ES-I3 (cell line): ENCODE data around the gene HIKESHI.
A peak's percentile ranks its signal among the peaks of the same experiment; 100 is the strongest.

ENCODE experiments used
- H3K36me3 ChIP-seq: 2 replicates; pipeline ENCODE4 v1.6.1; 2013; ENCODE audit warnings: mild to moderate bottlenecking, low read length, control low read depth, moderate library complexity; ENCODE audit not compliant: insufficient read depth
- H3K4me1 ChIP-seq: 2 replicates; pipeline ENCODE4 v1.6.1; 2013; ENCODE audit warnings: mild to moderate bottlenecking, control low read depth, low read length; ENCODE audit not compliant: insufficient read depth
- H3K9ac ChIP-seq: 2 replicates; pipeline ENCODE4 v1.6.1; 2013; ENCODE audit warnings: low read depth, mild to moderate bottlenecking, low read length, moderate library complexity
- H3K9me3 ChIP-seq: 2 replicates; pipeline ENCODE4 v1.6.1; 2013; ENCODE audit warnings: mild to moderate bottlenecking, low read length, moderate library complexity; ENCODE audit not compliant: control insufficient read depth, insufficient read depth

HIKESHI gene, protein sequence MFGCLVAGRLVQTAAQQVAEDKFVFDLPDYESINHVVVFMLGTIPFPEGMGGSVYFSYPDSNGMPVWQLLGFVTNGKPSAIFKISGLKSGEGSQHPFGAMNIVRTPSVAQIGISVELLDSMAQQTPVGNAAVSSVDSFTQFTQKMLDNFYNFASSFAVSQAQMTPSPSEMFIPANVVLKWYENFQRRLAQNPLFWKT

DNA sequence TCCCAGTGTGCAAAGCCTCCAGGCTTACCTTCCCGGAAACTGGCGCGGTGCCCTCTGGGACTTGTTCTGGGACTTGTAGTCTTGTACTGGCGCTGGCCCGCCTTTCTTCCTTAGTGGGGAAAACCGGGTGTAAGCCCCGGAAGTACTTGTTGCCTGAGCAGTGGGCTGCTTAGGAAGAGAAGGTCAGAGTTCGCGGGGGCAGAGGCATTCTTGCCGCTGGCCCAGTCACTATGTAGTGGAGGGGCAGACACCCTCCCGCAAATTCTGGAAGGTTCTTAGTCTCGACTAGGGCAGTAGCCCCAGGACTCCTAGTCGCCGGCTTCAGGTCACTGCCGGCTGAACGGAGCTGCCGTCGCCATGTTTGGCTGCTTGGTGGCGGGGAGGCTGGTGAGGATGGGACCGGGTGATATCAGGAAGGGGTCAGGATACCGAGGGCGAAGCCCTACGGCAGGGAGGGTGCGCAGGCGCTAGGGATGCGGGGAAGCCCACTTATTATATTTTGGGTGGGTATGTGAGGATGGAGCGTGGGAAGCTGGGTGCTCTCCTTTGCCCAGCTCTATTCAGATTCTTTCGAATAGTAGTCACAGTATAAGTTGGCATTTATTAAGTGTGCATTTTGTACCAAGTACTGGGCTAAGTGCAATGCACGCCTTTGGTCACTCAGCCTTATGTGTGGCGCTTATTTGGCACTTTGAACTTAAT is at the start of gene HIKESHI:
HIKESHI (plus strand) TSS at position 149 of the 702 bp plus-strand sequence; CDS start at position 358, 209 bp downstream.
- H3K9ac ChIP-seq = peak within 1 kb of the TSS; percentile 95
- 0 out of 2 replicates have a peak, but pooled peaks cover 4% of the 10 kb centered on the region for H3K4me1 ChIP-seq
- no peaks in the 10 kb centered on the region for H3K36me3 ChIP-seq
- H3K9me3 ChIP-seq = no peaks in the 10 kb centered on the region

DNA sequence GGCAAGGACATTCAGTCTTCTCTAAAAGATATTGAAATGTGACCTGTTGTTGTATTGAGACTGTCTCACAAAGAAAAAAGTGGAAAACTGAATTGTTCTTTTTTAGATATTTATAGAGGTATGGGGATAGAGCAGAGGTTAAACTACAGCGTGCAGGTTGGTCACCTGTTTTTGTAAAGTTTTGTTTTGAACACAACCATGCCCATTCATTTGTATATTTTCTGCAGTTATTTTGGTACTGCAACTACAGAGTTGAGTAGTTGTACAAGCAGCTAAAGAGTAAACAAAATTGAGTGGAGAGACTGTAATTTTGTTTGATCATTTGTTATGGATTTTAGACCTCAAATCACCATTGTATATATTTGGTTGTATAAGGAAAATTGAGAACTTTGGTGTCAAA is 46.1 kb upstream of the HIKESHI start:
- H3K4me1 ChIP-seq = no peaks in the 10 kb centered on the region
- H3K9me3 ChIP-seq = no peaks in the 10 kb centered on the region
- no peaks in the 10 kb centered on the region for H3K36me3 ChIP-seq
- H3K9ac ChIP-seq = no peak overlapping the region

DNA sequence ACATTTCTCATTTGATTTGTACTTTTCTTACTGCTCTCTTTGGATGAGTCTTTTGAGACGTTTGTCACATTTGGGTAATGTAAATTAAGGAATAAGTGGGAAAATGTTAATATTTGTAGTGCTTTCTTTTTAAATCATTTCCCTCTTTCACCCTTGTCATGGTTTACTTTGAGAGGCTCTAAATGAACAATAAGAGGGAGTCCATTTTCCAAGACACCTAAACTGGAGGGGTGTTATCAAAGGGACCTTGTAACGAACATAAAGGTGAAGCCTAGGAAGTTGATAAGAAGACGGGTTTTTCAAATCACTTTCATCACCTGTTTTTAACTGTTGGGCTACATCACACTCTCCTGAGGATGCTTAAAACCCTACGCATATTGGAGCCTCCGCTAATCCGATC is 45.4 kb upstream of the HIKESHI start:
- no peaks in the 10 kb centered on the region for H3K9me3 ChIP-seq
- no peaks in the 10 kb centered on the region for H3K36me3 ChIP-seq
- no peaks in the 10 kb centered on the region for H3K4me1 ChIP-seq
- H3K9ac ChIP-seq = no peak overlapping the region

DNA sequence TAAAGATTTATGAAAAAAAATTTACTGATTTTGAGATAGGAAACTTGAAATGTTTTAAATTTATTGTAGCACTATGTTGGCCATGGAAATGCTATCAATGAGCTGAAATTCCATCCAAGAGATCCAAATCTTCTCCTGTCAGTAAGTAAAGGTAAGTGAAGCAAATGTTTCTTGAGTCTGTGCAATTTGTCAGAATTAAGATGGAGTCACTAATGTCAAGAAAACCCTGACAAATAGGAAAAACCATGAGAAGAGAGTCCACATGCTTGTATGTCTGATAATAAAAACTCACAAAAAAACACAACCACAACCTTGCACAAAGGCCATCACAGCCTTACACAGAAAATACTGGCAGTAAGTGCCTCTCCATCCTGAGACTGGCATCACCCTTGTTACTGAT is 44.6 kb upstream of the HIKESHI start:
- no peaks in the 10 kb centered on the region for H3K36me3 ChIP-seq

DNA sequence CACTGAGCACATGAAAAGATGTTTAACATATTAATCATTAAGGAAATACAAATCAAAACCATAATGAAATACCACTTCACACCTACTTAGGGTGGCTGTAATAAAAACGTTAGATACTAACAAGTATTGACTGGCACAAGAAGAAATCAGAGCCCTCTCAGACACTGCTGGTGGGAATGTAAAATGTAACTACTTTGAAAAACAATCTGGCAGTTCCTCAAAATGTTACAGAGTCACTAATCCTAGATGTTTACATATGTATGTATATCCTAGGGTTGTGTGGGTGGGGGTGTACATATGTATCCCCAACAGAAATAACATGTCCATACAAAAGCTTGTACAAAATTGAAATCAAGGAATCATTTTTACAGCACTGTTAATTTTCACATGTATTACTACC is 42.3 kb upstream of the HIKESHI start:
- Histone ChIP-seq H3K9ac (no peak overlapping the region), H3K36me3 (peaks cover 8% of the 10 kb centered on the region), H3K4me1 (no peaks in the 10 kb centered on the region), H3K9me3 (no peaks in the 10 kb centered on the region)

More for the DNA sequence above, 44.6 kb upstream of the HIKESHI start:
- no peaks in the 10 kb centered on the region for H3K9me3 ChIP-seq
- no peaks in the 10 kb centered on the region for H3K4me1 ChIP-seq
- no peak overlapping the region for H3K9ac ChIP-seq

DNA sequence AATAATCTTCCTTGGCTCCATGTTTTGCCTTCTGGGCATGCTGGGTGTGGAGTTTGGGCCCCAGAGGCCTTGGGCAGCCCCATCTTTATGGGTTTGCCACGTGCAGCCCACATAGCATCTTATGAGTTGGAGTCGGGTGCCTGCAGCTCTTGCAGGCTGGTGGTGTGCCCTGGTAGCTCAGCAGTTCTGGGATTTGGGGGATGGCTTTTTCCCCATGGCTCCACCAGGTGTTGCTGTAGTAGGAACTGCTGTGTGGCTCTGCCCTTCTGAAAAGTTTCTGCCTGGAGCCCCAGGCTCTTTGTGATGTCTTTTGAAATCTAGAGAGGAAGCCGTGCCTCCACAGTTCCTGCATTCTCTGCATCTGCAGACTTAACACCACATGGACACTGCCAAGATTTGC is 40.7 kb upstream of the HIKESHI start:
- no peaks in the 10 kb centered on the region for H3K4me1 ChIP-seq
- H3K9ac ChIP-seq = no peak overlapping the region
- peaks cover 8% of the 10 kb centered on the region for H3K36me3 ChIP-seq
- H3K9me3 ChIP-seq = no peaks in the 10 kb centered on the region

DNA sequence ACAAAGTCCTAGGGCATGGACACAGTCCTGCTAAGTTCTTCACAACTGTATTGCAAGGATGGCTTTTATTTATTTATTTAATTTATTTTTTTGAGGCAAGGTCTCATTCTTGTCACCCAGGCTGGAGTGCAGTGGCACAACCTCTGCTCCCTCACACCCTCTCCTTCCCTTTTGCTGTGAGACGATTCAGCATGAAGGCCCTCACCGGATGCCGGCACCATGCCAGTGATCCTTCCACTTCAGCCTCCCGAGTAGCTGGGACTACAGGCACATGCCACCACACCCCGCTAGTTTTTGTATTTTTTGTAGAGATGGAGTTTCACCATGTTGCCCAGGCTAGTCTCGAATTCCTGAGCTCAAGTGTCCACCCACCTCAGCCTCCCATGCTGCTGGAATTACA is 39.7 kb upstream of the HIKESHI start:
- H3K9ac ChIP-seq = no peak overlapping the region
- H3K9me3 ChIP-seq = no peaks in the 10 kb centered on the region
- peaks cover 8% of the 10 kb centered on the region for H3K36me3 ChIP-seq
- no peaks in the 10 kb centered on the region for H3K4me1 ChIP-seq

DNA sequence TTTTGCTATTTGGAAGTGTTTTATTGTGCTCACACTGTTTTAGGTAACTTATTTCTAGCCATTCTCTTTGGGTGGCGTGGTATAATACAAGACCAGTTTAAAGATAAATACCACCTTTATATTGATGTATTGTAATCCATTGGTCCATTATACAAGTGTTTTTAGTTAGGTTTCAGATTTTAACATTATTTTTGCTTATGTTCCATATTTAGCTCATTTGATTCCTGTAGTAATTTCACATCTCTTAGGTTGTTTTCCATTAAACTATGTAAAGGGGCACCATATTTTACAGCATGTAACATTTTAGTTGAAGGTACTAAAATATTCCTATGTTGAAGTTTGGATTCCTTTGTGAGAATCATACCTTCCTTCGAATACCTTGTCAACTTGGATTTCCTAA is 37.4 kb upstream of the HIKESHI start:
- Histone ChIP-seq H3K36me3 (peaks cover 8% of the 10 kb centered on the region), H3K4me1 (no peaks in the 10 kb centered on the region), H3K9ac (no peak overlapping the region), H3K9me3 (no peaks in the 10 kb centered on the region)

DNA sequence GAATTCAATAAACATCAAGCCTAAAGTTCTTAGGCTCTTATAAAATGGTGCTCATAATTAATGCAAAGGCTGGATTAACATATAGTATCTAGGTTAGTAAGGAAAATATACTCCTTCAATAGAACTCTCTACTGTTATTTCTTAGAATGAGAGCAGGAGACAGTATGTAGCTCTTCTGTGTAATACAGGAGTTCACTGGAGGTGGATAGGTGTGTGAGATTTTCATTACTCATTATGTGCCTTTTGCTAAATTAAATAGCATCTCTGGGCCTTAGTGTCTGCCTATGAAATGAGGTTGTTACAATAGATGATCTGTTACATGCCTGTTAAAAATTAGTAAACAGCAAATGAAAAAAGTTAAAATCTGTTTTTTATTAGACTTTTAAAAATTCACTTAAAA is 36.8 kb upstream of the HIKESHI start:
- Histone ChIP-seq H3K4me1 (no peaks in the 10 kb centered on the region), H3K9ac (no peak overlapping the region), H3K9me3 (no peaks in the 10 kb centered on the region), H3K36me3 (peaks cover 8% of the 10 kb centered on the region)

DNA sequence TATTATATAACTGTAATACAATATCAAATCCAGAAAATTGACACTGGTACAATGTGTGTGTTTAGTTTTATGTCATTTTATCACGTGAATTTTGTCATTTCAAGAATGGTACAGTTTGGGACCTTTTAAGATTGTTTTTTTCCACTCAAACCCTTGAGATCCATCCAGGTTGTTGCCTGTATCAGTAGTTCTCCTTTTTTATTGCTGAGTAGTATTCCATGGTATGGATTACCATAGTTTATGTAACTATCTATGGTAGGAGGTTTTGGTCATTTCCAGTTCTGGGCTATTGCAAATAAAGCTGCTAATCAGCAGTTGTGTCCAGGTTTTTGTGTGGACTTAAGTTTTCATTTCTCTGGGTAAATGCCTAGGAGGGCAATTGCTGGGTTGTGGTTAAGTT is 32.4 kb upstream of the HIKESHI start:
- Histone ChIP-seq H3K9ac (no peak overlapping the region), H3K36me3 (no peaks in the 10 kb centered on the region), H3K4me1 (no peaks in the 10 kb centered on the region; the same call in 1 of the 2 replicates)

DNA sequence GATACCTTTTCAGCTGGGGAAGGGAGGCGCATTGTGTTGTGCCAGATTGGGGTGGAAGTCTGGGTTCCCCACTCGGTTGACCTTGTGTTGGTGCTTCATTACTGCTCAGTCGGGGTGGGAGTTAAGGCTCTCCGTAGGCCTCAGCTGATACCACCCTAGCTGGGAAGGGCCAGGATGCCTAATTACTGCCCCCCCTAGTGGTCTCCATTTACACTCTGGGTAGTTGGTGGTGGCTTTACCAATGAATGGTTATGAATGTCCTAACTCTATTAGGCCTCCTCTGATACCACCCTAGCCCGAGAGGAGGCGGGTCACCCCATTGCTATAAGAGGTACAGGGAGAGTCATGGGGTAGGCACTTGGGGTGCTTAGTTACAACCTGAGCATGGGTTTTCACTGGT is 27.5 kb upstream of the HIKESHI start:
- H3K4me1 ChIP-seq = no peaks in the 10 kb centered on the region; the same call in 1 of the 2 replicates
- H3K36me3 ChIP-seq = no peaks in the 10 kb centered on the region
- H3K9me3 ChIP-seq = no peaks in the 10 kb centered on the region
- no peak overlapping the region for H3K9ac ChIP-seq

More for the DNA sequence above, 32.4 kb upstream of the HIKESHI start:
- H3K9me3 ChIP-seq = no peaks in the 10 kb centered on the region

DNA sequence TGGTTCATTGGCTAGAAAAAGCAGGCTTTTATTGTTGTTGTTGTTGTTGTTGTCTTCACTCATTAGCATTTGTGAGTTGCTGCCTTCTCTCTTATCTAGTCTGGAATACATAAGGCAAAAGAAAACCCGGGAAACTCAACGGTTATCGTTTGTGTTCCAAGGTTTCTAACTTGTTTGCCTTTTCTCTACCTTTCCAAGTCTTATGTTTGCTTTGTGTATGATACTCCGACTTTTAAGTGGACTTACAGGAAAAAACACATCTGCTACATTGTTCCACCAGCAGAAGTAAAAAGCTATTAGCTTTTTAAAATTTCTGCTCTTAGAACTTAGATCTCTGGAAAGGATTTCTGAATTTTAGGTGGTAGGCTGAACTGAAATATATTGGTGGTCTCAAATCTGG is 27.0 kb upstream of the HIKESHI start:
- Histone ChIP-seq H3K36me3 (no peaks in the 10 kb centered on the region), H3K9ac (no peak overlapping the region), H3K4me1 (no peaks in the 10 kb centered on the region; the same call in 1 of the 2 replicates), H3K9me3 (no peaks in the 10 kb centered on the region)

DNA sequence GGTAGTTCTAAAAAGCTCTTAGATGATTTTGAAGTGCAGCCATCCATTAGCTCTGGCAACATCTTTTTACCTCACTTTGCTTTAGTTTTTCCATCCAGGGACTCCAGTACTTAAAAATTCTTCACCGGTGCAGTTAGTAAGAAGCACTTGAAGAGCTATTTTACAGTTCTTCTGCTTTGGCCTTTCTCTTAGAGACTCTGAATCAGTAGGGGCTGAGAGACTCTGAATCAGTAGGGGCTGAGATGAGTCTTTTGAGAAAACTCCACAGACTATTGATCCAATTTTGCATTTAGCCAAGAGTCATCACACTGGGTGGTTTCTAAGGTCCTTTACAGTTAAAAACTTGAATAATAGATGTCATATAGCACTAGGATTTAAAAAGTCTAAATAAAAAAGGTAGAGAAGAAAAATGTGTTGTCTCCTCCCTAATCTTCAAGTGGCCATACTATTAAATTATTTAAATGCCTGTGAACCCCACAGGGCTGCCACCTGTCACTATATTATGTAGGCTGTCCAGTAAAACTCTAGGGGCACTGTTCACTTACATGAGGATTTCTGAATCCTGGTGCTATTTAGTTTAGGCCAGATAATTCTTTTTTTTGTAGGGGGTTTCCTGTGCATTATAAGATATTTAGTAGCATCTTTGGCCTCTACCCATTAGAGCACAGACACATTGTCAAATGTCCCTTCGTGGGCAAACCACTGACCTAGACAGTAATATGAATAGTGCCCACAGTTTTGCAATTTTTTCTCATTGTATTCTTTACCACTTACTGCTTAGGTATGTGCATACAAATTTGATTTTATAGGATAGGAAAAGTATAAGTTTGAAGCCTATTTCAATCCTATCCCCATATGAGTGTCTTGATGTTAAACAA is 26.3 kb upstream of the HIKESHI start:
- Histone ChIP-seq H3K36me3 (no peaks in the 10 kb centered on the region), H3K9ac (no peak overlapping the region), H3K4me1 (no peaks in the 10 kb centered on the region; the same call in 1 of the 2 replicates), H3K9me3 (no peaks in the 10 kb centered on the region)

DNA sequence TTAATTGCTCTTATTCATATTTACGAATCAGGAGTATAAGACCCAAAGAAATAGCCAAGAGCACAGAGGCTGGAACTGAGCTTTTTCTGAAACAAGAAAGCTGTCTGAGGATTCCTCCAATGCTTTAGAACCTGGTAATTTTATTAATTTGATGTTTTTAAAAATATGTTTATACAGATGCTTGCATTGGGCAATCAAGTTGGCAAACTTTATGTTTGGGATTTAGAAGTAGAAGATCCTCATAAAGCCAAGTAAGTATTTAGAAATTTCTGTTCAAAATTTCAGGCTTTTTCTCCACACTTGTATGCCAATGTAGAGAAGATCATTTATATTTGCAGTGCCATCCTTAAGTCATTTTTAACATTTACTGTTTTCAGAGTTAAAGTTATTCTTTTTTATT is 24.3 kb upstream of the HIKESHI start:
- H3K9me3 ChIP-seq = no peaks in the 10 kb centered on the region
- H3K4me1 ChIP-seq = no peaks in the 10 kb centered on the region; the same call in 1 of the 2 replicates
- no peaks in the 10 kb centered on the region for H3K36me3 ChIP-seq

More for the DNA sequence above, 24.3 kb upstream of the HIKESHI start:
- H3K9ac ChIP-seq = no peak overlapping the region
